HG03378 (cell line): ENCODE data around the gene KBTBD8.

Source experiments
- ATAC-seq: cut with Tn5 transposase; IDR thresholded peaks from one replicate; pipeline ENCODE4 v1.9.1; 2021; ENCODE audit warnings: mild to moderate bottlenecking, moderate library complexity; ENCODE audit not compliant: unreplicated experiment

Gene KBTBD8

DNA sequence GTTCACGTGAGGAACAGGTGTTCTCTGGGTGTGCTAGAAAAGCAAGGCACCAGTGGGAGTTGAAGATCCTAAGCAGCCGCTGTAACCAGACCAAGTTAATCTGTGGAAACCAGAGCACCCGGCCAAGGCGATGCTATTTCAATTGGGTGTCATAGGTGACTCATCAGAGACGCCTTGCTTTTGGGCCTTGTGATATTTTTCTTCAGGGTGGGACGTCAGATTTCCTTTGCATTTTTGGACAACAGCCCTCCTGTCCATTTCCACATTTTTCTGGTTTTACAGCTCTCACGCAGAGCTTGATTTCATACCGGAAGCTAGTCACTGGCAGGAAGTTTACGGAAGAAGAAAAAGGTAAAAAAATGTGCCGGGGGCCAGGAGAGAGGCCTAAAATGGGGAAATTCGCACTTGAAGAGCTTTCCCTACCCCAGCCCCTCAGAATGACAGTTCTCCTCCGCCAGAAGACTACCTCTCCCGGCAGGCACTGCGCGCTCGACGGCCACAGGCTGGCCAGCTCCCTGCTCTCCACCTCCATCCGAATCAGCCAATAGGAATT lies 471 bp upstream of the KBTBD8 start:
- peak; percentile 90 for ATAC-seq

DNA sequence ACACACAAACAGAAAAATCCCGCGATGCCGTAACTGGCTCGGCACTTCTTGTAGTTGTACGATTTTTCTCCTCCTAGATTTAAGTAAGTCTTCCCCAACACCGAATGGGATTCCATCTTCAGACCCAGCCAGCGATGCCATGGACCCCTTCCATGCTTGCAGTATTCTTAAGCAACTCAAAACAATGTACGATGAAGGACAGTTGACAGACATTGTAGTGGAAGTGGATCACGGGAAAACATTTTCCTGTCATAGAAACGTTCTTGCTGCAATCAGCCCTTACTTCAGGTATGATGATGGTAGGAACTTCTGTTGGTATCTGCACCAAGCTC lies 763 bp downstream of the KBTBD8 start:
- no peak for ATAC-seq

- peak; percentile 77 for ATAC-seq
These were observed 1.9 kb downstream of the KBTBD8 start for GRCh38 chr3:67000009-67000408.

DNA sequence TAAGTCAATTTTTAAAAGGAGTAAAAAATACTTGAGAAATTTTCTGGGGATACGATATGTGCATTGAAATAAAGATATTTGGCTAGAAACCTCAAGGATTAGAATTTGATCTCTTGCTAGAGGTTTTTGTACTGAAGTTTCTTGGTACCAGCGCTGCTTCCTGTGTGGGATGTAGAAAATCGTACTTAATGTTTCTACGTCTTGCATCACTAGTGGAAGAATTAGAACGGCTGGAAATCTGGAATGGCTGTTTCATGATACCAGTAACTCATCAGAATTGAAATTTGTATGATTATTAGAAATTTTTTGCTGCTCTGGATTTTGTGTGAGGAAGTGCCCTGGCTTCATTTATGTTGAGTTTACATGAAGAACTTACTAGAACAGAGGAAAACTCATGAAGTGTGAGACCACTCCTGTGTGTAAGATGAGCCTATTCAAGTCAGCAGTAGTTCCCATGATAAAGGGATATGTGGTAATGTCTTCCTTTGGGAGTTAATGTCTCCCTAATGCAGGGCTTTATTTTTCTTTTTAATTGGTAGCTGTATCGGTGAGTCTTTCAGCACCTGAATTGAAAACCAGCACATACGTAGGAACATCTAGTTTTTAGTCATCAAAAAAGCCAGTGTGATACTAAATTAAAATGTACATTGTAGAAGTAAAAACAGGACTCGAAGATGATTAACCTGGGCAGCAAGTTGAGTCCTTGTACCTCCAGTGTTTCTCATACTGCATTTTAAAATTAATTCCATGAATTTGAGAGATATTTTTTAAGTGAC lies 3.2 kb downstream of the KBTBD8 start:
- ATAC-seq, result no peak

DNA sequence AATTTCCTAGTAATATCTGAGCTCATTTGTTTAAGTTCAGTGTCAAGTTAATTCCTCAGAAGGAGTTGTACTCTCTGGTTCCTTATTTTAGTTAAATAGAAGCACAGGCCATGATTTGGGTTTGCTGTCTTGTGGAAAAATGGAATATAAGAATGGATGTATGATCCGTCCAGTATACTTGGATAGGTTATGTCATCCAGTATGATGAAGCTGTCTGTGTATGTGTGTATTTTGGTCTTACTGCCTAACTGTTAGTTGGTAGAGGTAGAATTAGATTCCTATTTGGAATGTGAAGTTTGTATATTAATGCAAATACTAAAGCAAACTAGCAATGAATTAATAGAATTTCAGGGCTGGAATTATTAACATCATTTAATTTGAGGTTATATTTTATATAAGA lies 7.9 kb downstream of the KBTBD8 start:
- no peak for ATAC-seq

DNA sequence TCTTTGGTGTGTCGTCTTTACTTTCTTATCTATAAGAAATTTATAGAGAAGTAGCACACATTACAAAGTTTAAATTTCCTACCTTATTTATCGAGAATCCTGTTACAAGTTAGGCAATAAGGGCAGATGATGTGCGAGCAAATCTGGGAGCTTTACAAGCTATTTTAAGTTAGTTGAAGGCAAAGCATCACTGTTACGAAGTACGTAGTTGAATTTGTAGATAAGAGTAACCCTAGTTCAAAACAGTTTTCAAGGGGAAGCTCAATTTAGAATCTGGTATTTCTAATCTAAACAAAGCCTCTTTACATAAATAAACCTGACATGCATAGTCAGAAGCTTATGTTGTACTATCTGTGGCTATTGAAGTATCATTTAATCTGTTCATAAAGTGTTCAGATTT lies 8.4 kb downstream of the KBTBD8 start:
- ATAC-seq, result no peak

GRCh38 chr3:67008388-67008787 lies 10.3 kb downstream of the KBTBD8 start:
- no peak for ATAC-seq

DNA sequence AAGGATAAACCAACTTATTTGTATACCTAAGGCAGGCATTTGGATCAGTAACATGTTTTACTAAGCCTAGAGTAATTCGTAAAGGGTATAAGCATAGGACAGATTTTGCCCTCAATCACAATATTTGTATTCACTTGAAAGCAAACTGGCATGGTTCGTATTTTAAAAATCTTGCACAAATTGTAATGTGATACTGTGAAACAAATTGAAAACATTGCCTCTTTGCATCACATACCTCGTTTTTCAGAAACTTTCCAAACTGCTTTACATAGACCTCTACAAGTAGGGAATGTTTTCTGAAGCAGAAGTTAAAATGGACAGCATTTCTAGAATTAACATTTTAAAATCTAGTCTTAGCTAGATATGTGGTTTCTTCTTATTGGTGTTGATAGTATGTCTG lies 11.6 kb downstream of the KBTBD8 start:
- no peak for ATAC-seq

DNA sequence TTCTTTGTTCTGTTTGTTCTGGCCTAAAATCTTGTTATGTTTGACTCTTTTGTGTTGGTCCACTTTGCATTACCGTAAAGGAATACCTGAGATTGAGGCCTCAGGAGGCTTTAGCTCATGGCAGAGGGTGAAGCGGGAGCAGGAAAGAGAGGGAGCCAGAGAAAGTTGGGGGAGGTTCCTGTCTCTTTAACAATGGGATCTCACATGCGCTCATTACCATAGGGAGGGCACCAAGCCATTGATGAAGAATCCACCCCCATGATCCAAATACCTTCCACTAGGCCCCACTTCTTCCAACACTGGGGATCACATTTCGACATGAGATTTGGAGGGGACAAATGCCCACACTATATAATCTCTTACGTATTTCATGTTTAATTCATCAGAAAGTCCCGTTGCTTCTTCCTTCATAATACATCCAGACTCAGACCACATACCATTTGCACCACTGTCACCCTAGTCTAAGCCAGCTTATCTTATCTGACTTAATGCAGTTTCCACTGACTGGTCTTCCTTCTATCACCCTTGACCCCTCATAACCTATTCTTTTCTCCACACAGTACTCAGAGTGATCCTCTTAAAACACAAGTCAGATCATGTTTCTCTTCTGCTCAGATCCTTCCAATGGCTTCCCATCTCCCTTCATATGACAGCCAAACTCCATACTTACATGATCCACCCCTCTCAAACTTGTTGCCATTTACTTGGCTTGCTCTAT lies 13.5 kb downstream of the KBTBD8 start:
- ATAC-seq, result no peak

GRCh38 chr3:67012564-67012963 lies 14.5 kb downstream of the KBTBD8 start:
- no peak for ATAC-seq

- ATAC-seq, result no peak
These were observed 17.8 kb downstream of the KBTBD8 start for GRCh38 chr3:67015702-67016484.

GRCh38 chr3:67016522-67017080 lies 18.5 kb downstream of the KBTBD8 start:
- ATAC-seq, result peak; percentile 52

- ATAC-seq, result peak; percentile 15
These were observed 19.1 kb downstream of the KBTBD8 start for GRCh38 chr3:67017211-67017610.

- ATAC-seq, result peak; percentile 42
These were observed 20.1 kb downstream of the KBTBD8 start for GRCh38 chr3:67018105-67018788.

DNA sequence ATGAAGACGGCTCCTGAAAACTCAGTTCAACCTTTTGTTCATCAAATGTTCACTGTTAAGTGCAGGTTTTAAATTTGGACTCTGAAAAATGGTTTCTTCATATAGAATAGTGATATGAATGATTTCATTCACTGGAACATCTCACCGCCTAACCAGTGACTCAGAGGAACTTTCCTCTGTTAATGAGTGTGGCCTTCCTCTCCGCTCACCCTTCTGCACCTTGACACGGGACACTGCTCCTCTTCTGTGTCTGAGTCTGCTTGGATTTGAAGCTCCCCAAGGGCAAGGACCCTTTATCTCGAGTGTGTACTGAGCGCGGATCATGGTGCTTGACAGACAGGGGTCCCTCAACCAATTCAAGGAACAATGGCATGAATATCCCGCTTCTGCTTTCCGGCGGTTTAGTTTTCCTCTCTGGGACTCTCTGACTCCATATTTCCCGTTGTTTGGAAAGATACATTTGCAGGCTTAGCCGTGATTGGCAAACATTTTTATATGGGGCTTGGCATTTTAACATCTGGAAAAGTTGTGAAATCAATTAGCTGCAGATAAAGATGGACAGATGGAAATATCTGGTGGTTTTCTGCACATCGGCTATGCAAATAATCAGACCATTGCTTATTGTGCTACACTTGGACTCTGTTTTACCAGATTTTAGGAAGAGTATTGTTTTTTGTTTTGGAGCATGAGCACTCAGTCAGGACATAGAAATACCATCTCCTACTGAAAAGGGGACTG lies 20.9 kb downstream of the KBTBD8 start:
- peak; percentile 67 for ATAC-seq

- no peak for ATAC-seq
These were observed 30.1 kb downstream of the KBTBD8 start for GRCh38 chr3:67028001-67028784.

DNA sequence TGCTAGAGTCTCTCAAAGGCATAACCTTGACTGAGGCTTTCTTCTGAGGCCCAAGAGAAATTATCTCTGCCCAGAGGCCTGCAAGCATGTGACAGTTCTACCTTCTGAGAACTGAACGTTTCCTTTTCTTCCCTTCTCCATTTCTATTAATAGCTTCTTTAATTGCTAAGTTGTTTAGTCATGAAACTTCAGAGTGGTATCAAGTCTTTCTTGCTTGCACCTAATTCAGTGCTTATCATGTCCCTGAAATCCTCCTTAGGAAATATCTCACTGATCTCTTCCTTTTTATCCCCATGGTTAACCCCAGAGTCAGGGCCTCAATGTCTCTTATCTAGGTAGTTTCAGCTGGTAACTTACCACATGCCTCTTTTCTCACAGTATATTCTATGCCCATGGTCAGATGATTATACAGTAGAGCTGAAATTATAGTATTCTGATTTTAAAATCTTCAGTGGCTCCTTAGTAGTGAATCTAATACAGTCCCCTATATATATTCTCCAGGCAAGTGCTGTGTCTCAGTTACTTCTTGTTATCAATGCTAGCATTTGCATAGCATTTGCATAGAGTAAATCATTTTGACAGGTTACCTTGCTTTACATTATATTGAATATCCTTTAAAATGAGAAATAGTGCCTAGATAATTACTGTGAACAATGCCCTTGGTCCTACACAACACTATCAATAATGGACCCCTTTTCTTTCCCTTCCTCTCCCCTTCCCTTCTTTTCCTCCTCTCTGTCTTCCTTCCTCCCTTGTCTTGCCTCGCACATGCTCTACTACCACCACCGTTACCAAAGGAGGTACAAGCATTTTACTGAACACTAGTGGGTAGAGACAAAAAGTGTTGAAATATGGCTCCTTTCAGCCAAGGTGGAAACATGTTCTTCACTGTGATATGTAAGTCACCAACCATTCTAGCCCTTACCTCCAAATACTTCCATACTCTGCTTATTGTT lies 33.0 kb downstream of the KBTBD8 start:
- peak; percentile 84 for ATAC-seq

DNA sequence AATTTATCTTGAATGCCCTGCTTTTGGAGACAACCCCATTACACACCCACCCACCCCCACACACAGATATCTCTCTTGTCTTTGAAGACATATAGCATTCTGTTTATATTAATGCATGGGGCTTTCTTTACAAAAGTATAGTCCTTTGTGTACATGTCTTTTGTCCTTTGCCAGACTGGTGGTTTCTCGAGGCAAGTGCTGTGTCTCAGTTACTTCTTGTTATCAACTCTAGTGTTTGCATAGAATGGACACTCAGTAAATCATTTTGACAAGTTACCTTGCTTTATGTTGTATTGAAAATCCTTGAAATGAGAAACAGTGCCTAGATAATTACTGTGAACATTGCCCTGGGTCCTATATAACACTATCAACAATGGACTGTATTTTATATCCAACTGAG lies 33.9 kb downstream of the KBTBD8 start:
- no peak for ATAC-seq
